Epithelial cell of prostate (primary cell): ENCODE data around the gene C16orf89.
A peak's percentile ranks its signal among the peaks of the same experiment; 100 is the strongest.
"Not testable (repeated sequence)": the region's sequence is repeated elsewhere in the genome, so short reads cannot be mapped to it uniquely, and the experiment has no call there.

Experiments used
- DNase-seq: peaks from one replicate; pipeline ENCODE4 v3.0.0-alpha.2; 2011; ENCODE audit warnings: low read depth, low spot score
- H3K27ac ChIP-seq: fragments of 450-650 bp; 2 replicates; pipeline ENCODE4 v1.5.1; 2017; ENCODE audit warnings: mild to moderate bottlenecking

C16orf89 gene

DNA sequence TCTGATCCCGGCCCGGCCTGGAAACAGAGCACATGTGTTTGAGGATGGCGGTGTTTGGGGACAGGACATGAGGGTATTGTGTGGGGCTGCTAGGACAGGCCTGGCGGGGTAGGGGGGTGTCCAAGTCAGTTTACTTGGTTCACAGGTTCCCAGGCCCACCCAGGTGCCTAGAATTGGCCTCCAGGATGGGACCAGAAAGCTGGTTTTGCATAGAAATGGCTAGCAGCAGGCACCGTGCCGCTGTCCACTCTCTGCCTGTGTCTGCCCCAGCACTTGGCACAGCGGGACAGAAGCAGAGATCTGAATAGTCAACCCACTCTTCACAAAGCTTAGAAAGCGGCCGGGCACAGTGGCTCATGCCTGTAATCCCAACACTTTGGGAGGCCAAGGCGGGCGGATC is 20.0 kb upstream of the C16orf89 start:
- H3K27ac ChIP-seq, DNase-seq: not testable (repeated sequence)

GRCh38 chr16:5084802-5085201 is 19.0 kb upstream of the C16orf89 start:
- not testable (repeated sequence) for DNase-seq, H3K27ac ChIP-seq

DNA sequence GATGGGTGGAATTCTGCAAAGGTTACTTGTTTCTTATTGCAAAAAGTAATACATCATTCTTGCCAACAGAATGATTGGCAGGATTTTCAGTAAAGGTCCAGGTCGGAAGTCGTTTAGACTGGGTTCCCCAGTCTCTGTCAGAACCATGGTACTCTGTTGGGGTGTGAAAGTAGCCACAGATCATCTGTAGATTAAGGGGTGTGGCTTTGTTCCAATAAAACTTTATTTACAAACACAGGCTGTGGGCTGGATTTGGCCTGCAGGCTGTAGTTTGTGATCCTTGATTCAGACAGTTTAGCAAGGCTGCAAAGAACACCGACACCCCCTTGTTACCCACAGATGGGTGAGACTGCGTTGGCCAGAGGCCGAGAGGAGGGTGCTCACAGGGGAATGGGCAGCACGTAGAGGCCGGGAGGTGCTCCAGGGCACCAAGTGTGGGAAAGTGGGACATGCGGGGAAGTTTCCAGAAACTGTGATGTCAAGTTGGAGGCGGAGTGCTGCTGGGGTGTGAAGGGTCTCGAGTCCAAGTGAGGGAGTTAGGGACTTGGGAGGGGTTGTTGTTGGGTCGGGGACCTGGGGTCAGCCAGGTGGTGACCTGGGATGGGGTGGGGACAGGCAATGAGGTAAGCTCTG is 18.5 kb upstream of the C16orf89 start:
- not testable (repeated sequence) for DNase-seq, H3K27ac ChIP-seq

- not testable (repeated sequence) for DNase-seq
Measured at GRCh38 chr16:5083646-5084045, 17.9 kb upstream of the C16orf89 start.

DNA sequence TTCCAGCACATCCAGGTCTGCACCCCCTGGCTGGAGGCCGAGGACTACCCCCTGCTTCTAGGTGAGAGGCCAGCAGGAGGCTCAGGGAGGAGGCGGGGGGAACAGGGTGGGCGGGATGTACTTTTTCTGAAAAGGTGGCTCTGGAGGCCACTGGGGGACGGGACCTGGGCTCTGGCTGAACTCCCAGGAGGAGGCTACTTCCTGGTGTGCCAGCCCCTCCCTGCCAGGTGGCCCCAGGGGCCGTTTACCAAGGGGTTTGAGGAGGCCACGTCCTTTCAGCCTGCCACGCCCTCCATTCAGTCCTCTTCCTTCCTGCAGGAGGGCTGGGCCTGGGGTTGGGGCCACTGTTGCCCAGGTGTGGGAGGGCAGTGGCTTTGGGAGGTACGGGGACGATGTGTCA is 15.2 kb upstream of the C16orf89 start:
- DNase-seq, H3K27ac ChIP-seq: not testable (repeated sequence)

More at GRCh38 chr16:5083646-5084045, 17.9 kb upstream of the C16orf89 start:
- not testable (repeated sequence) for H3K27ac ChIP-seq

DNA sequence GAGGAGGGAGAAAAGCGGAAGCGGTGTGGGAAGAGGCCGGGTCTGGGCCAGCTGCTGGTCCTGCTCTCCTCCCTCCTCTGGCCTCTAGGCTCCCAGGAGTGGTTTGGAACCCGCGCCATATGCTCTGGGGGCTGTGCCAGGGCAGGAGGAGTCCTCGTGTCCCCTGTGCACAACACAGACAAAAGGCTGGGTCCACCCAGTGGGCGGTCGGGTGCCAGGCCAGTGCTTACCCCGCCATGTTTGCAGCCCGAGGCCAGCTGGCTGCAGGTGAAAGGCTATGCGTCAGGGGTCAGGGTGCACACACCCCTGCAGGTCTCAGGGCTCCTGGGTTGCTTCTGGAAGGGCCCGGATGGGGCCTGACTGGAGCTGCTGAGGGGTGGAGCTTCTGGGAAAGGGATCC is 14.7 kb upstream of the C16orf89 start:
- not testable (repeated sequence) for H3K27ac ChIP-seq, DNase-seq

DNA sequence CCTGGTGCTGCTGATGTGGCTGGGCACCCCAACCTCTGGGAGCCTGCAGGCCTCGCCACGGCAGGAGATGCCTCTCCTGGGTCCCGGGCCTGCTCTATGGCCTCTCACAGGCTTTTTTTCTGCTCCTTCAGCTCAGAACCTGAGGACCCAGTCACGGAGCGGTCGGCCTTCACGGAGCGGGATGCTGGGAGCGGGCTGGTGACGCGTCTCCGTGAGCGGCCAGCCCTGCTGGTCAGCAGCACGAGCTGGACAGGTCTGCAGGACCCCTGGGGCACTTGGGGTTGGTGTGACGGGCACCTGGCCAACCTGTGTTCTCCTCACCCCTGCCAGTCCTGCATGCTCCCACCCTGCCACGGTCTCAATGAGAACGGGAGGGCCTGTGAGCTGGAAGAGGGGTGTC is 12.9 kb upstream of the C16orf89 start:
- no peak for DNase-seq
- H3K27ac ChIP-seq: no peak overlapping the region

- no peak for DNase-seq
- H3K27ac ChIP-seq: no peak overlapping the region
Measured at GRCh38 chr16:5077304-5077703, 11.5 kb upstream of the C16orf89 start.

- no peak overlapping the region for H3K27ac ChIP-seq
- no peak for DNase-seq
Measured at GRCh38 chr16:5075637-5076036, 9.9 kb upstream of the C16orf89 start.

DNA sequence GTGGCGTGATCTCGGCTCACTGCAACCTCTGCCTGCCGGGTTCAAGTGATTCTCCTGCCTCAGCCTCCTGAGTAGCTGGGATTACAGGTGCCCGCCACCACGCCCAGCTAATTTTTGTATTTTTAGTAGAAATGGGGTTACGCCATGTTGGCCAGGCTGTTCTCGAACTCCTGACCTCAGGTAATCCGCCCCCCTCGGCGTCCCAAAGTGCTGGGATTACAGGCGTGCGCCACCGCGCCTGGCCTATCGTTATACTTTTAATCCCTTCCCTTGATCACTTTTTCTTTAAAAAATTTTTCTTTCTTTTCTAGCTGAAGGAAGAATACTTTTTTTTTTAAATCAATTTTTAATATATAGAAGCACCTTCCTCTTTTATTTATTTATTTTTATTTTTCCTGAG is 8.0 kb upstream of the C16orf89 start:
- not testable (repeated sequence) for DNase-seq, H3K27ac ChIP-seq

DNA sequence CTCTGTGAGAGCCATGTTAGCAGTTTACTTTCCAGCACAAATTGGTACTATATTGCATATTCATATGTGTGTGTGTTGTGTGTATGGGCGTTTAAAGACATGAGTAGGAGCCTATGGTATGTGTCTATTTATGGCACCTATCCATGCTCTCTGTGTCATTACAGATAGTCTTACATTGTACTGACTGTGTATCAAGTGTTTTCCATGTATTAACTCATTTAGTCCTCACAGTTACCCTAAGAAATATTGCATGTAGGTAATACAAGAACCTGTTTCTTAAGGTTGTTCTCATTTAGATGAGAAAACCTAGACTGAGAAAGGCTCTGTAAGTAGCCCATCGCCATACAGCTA is 7.5 kb upstream of the C16orf89 start:
- H3K27ac ChIP-seq: no peak overlapping the region
- no peak for DNase-seq

DNA sequence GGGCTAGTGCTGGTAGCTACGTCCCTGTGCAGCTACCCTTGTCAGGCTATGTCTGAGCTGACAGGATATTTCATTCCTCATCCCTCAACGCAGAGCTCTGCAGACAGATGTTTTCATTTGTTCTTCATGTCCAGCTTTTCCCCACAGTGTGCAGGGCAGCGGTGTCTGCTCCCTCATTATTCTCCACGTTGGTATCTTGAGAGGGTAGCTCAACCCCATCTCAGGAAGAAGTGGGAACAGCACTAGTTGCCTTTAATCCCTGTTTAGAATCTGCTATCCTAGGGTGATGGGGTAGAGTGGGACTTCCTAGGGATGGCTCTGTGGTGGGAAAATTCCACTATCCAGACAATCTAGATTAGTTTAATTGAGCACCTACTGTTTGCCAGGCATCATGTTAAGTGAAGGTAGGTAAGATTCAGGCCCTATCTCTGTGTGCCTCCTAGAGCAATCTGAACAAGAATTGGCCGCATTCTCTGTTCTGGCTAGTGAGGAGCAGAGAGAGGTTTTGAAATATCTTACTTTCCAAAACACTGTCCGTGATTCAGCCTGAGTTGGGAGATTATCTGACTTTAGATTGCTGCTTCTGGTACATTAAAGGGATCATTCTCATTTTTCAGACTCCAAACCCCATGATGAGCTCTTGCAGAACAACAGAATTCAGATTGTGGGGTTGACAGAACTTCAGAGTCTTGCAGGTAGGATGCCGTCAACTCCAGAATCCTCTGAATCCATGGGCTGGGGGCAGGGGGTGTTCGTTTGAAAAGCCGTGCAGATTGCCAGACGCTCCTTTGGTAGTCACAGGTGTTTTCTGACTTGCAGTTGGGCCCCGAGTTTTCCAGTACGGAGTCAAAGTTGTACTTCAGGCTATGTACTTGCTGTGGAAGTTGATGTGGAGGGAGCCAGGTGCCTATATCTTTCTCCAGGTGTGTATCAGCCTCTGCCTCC is 6.8 kb upstream of the C16orf89 start:
- H3K27ac ChIP-seq: peak overlapping the region; percentile 59
- no peak for DNase-seq

DNA sequence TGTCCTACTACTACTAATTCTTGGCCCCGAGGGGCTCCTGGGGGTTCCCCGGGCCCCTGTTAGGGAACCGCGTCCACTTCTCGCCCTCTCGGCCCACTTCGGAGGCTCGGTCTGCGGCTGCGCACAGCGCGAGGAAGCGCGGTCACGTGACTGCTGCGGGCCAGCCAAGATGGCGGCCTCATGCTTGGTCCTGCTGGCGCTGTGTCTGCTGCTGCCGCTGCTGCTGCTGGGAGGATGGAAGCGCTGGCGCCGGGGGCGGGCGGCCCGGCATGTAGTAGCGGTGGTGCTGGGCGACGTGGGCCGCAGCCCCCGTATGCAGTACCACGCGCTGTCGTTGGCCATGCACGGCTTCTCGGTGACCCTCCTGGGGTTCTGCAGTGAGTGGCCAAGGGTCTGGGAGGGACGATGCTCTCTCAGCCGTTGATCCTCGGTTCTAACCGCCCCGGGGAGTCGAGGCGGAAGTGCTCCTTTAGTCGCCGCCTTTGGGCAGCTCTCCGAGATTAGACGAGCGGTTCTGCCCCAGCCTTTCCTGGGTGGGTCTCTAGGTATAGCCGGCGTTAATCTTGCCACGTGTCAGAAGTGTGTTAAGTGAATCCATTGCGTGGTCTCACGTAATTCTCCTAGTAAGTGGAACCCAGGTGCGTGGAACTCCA is 6.1 kb upstream of the C16orf89 start, which contains the start of gene ALG1:
Gene ALG1, plus strand, starts transcription at position 163 of the 653 bp plus-strand sequence. Its CDS starts 7 bp downstream, at position 170.
- peak within 1 kb of the TSS; percentile 59 for H3K27ac ChIP-seq
- DNase-seq: peak; percentile 24

DNA sequence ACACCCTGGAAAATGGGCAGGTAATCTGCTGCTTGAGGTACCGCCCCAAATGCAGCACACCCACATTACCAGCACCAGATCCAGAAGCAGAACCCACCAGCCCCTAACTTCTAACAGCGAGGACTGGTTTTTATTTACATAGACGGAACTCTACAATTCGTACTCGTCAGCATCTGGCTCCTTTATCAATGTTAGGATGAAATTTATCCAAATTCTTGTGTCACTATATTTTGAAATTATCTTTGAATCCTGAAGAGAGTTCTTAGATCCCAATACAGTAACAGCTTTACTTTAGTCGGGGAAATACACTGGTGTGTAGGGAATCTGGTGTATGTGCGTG is 5.6 kb upstream of the C16orf89 start:
- no peak for DNase-seq
- H3K27ac ChIP-seq: peak overlapping the region; percentile 59

DNA sequence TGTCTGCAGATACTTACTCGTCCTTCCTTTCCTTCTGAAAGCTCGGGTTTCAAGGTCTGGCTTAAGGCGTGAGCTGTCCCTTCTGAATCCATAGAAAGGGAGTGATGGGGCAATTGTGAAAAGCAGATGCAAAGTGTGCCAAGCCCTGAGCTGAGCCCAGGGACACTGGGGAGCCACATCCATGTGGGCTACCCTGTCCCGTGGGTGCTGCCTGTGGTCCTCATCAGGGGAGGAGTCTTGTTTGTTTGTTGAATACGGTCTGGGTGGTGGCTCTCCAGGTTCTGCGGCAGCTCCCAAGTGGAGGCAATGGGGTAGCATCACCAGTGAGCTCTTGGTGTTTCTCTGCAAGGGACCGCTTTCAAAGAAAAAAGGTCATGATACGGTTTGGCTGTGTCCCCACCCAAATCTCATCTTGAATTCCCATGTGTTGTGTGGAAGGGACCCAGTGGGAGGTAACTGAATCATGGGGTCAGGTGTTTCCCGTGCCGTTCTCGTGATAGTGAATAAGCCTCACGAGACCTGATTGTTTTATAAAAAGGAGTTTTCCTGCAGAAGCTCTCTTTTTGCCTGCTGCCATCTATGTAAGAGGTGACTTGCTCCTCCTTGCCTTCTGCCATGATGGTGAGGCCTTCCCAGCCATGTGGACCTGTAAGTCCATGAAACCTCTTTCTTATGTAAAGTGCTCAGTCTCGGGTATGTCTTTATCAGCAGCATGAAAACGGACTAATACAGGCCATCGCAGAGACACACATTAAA is 4.9 kb upstream of the C16orf89 start:
- no peak overlapping the region for H3K27ac ChIP-seq
- no peak for DNase-seq

- DNase-seq: no peak
- H3K27ac ChIP-seq: no peak overlapping the region
Measured at GRCh38 chr16:5069854-5070253, 4.1 kb upstream of the C16orf89 start.

DNA sequence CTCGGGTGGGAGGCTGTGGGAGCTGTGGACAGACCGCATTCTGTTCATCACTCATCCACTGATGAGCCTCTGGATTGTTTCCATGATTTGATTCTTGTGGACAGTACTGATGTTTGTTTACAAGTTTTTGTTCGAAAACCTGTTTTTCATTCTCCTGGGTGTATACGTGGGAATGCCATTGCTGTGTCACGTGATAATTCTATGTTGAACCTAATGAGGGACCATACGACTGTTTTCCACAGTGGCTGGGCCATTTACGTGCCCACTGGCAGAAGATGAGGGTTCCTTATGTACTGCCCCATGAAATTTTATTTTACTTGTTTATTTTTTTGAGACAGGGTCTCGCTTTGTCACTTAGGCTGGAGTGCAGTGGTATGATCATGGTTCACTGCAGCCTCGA is 3.3 kb upstream of the C16orf89 start:
- DNase-seq: no peak
- no peak overlapping the region for H3K27ac ChIP-seq

DNA sequence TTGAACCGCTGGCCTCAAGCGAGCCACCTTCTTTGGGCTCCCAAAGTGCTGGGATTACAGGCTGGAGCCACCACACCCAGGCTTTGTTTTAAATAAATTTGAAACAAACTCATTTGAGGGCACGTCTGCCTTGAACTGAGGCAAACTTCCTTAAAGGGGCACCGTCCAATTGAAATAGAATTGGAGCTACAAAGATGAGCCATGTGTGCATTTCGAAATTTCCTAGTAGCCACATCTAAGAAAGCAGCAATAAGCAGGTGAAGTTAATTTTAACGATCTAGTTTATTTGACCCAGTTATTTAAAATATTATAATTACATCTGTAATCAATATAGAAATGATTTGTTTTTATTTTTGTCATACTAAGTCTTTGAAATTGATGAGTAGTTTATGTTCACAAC is 755 bp upstream of the C16orf89 start:
- DNase-seq: no peak
- H3K27ac ChIP-seq: no peak overlapping the region

GRCh38 chr16:5065326-5065725 is 430 bp downstream of the C16orf89 start:
- DNase-seq: no peak
- no peak overlapping the region for H3K27ac ChIP-seq

DNA sequence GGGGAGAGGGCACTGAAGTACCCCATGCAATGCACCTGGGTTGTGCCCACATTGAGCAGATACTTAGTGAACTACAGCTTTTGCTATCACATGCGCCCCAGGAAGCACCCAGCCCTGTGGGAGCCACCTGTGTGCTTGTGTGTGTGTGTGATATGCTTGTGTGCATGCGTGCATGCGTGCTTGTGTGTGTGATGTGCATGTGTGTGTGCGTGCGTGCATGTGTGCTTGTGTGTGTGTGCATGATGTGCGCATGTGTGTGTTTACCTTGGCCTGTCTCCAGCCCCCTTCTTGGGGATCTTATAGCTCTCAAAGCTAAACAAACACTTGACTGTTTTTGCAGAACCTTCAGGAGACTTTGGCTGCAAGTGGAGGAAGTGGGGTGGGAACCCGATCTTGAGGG is 841 bp downstream of the C16orf89 start:
- no peak overlapping the region for H3K27ac ChIP-seq
- DNase-seq: no peak
